Endothelial cell of umbilical vein (primary cell): ENCODE measurements around the gene TARS2. TPM values are rescaled to one million over a fixed set of nuclear protein-coding genes. Genes with fewer than 3 reads are reported as not detected.

ENCODE experiments used
- BruUV-seq: library from RNA; stranded (reverse); fragments of 400-500 nt; replicated peaks from 2 replicates; lab custom pipeline; 2021; lab: Mats Ljungman, UMichigan
- CTCF ChIA-PET: fragments of 300-600, 350-600 bp; sonication (Branson Sonifier 250); formaldehyde crosslinking; loops from one replicate; lab custom pipeline; 2021; ENCODE audit warnings: antibody characterized with exemption, inconsistent platforms; lab: Charles Lee
- POLR2A ChIA-PET: fragments of 300-600, 350-600 bp; sonication (Branson Sonifier 250); formaldehyde crosslinking; loops from one replicate; lab custom pipeline; 2021; ENCODE audit warnings: antibody characterized with exemption, inconsistent platforms; lab: Charles Lee
- DNase-seq: peaks from one replicate; pipeline ENCODE4 v3.0.0-alpha.2; 2011; ENCODE audit warnings: low read depth, low spot score
- FAIRE-seq: peaks from 2 replicates; lab custom pipeline; 2011; peaks lifted over from hg19 to GRCh38; lab: Jason Lieb, UNC
- H2AFZ ChIP-seq: 2 replicates; pipeline ENCODE4 v1.6.0; 2012; ENCODE audit warnings: low read depth, low read length, control low read depth, inconsistent platforms
- H3K27ac ChIP-seq: 2 replicates; pipeline ENCODE4 v1.5.1; 2011; ENCODE audit warnings: low read depth, mild to moderate bottlenecking, control low read depth, low read length, moderate library complexity; ENCODE audit not compliant: insufficient read depth
- H3K27me3 ChIP-seq, 2 experiments: 2 replicates each; pipeline versions ENCODE4 v1.6.0 to v1.6.1; 2011; ENCODE audit warnings: low read length in 2 of 2, mixed read lengths in 1 of 2; ENCODE audit not compliant: control insufficient read depth in 2 of 2, insufficient read depth in 2 of 2
- H3K36me3 ChIP-seq, 2 experiments: 2 replicates in 1 of 2; 3 replicates in 1 of 2; pipeline ENCODE4 v1.5.1; 2011; ENCODE audit warnings: low read length in 2 of 2, mild to moderate bottlenecking in 1 of 2, moderate library complexity in 1 of 2; ENCODE audit not compliant: control insufficient read depth in 2 of 2, insufficient read depth in 2 of 2; ENCODE audit errors: extremely low read depth in 1 of 2
- H3K4me1 ChIP-seq: 3 replicates; pipeline ENCODE4 v1.5.1; 2011; ENCODE audit warnings: mild to moderate bottlenecking, low read length; ENCODE audit not compliant: control insufficient read depth, insufficient read depth; ENCODE audit errors: extremely low read depth
- H3K4me2 ChIP-seq: 2 replicates; pipeline ENCODE4 v1.6.1; 2011; ENCODE audit warnings: low read length, control low read depth, mixed read lengths; ENCODE audit not compliant: insufficient read depth
- H3K4me3 ChIP-seq, 3 experiments: fragments of 200-600 bp in 1 of 3; sonication (generic), shearing (Covaris generic) in 1 of 3; replicated peaks in 1 of 3; 2 replicates each; pipeline ENCODE4 v1.5.1; 2011 to 2016; ENCODE audit warnings: control low read depth in 3 of 3, low read length in 3 of 3, mild to moderate bottlenecking in 2 of 3, inconsistent platforms in 1 of 3, low read depth in 1 of 3, moderate library complexity in 1 of 3; ENCODE audit not compliant: insufficient read depth in 1 of 3
- H3K79me2 ChIP-seq: 2 replicates; pipeline ENCODE4 v1.6.0; 2012; ENCODE audit warnings: low read length, inconsistent platforms; ENCODE audit not compliant: control insufficient read depth, insufficient read depth
- H3K9ac ChIP-seq: replicated peaks from 2 replicates; pipeline ENCODE3; 2011; ENCODE audit warnings: low read length, control low read depth; ENCODE audit not compliant: insufficient read depth; ENCODE audit errors: extremely low read depth
- H3K9me1 ChIP-seq: replicated peaks from 3 replicates; pipeline ENCODE4 v1.6.0; 2011; ENCODE audit warnings: mild to moderate bottlenecking, low read length; ENCODE audit not compliant: control insufficient read depth, insufficient read depth; ENCODE audit errors: extremely low read depth
- H3K9me3 ChIP-seq: replicated peaks from 2 replicates; pipeline ENCODE4 v1.5.1; 2012; ENCODE audit warnings: low read length, inconsistent platforms; ENCODE audit not compliant: control insufficient read depth, insufficient read depth
- H4K20me1 ChIP-seq: replicated peaks from 2 replicates; pipeline ENCODE3; 2011; ENCODE audit warnings: mild to moderate bottlenecking, low read length; ENCODE audit not compliant: control insufficient read depth, insufficient read depth; ENCODE audit errors: extremely low read depth
- CTCF ChIP-seq, 2 donors: IDR thresholded peaks; 1 replicate in 1 of 2; 2 replicates in 1 of 2; pipeline ENCODE4 v1.5.1; 2011; ENCODE audit warnings: low read length in 2 of 2, mild to moderate bottlenecking in 2 of 2, moderate library complexity in 2 of 2, control low read depth in 1 of 2, inconsistent platforms in 1 of 2, low read depth in 1 of 2; ENCODE audit not compliant: insufficient read depth in 1 of 2; ENCODE audit errors: extremely low read depth in 1 of 2
- EZH2 ChIP-seq: IDR thresholded peaks from 2 replicates; pipeline ENCODE4 v1.6.1; 2012; ENCODE audit warnings: borderline replicate concordance, low read depth, mild to moderate bottlenecking, moderate library complexity, low read length, inconsistent platforms; ENCODE audit not compliant: severe bottlenecking
- FOS ChIP-seq: IDR thresholded peaks from 2 replicates; pipeline ENCODE4 v1.6.1; 2011; ENCODE audit warnings: mild to moderate bottlenecking, low read length, moderate library complexity, borderline replicate concordance; ENCODE audit not compliant: insufficient read depth
- GATA2 ChIP-seq: IDR thresholded peaks from 2 replicates; pipeline ENCODE4 v1.7.0; 2011; ENCODE audit warnings: low read depth, mild to moderate bottlenecking, moderate library complexity, mixed read lengths, low read length; ENCODE audit not compliant: insufficient read length, insufficient read depth
- JUN ChIP-seq: IDR thresholded peaks from 2 replicates; pipeline ENCODE4 v1.6.1; 2011; ENCODE audit warnings: borderline replicate concordance, low read depth; ENCODE audit not compliant: insufficient read length, insufficient read depth
- MAX ChIP-seq: IDR thresholded peaks from 2 replicates; pipeline ENCODE4 v1.6.1; 2011; ENCODE audit not compliant: insufficient read depth, insufficient read length
- MYC ChIP-seq: IDR thresholded peaks from one replicate; pipeline ENCODE4 v1.6.1; 2011; ENCODE audit warnings: mild to moderate bottlenecking, low read depth, low read length
- POLR2A ChIP-seq: IDR thresholded peaks from 2 replicates; pipeline ENCODE4 v1.6.1; 2012; ENCODE audit warnings: low read depth, mild to moderate bottlenecking, control low read depth, low read length
- POLR2AphosphoS5 ChIP-seq: IDR thresholded peaks from 2 replicates; pipeline ENCODE4 v1.6.1; 2012; ENCODE audit warnings: low read depth, mild to moderate bottlenecking, control low read depth, low read length, moderate library complexity; ENCODE audit not compliant: insufficient read depth
- dilution Hi-C: fragments of 300-500 bp; cut with MboI; formaldehyde crosslinking; loops from one replicate; pipeline ENCODE4 v1.15.0; 2019; ENCODE audit warnings: low sequenced_read_pairs; ENCODE audit not compliant: extremely low pct_ligation_motif_present
- intact Hi-C: fragments of 100-400 bp; cut with micrococcal nuclease; formaldehyde crosslinking; loops from one replicate; pipeline ENCODE4 v1.10.0; 2022
- polyA plus RNA-seq, 4 experiments: library from polyadenylated mRNA; depleted of rRNA in 3 of 4; stranded (reverse) in 3 of 4; unstranded in 1 of 4; fragments of >200 nt; gene quantifications; 2 replicates each; pipeline versions ENCODE4 v1.2.1 to v1.2.3, GENCODE V29; 2011 to 2012; ENCODE audit warnings: missing spikeins in 1 of 4
- total RNA-seq: library from RNA; stranded (reverse); gene quantifications from 2 replicates; pipeline ENCODE4 v1.2.3, GENCODE V29; 2021

Gene TARS2
- total and polyA plus RNA-seq, 2 donors (not counting 3 experiments of a cell fraction or from before 2014, with no cell fraction given) = 21.5 to 22.0 TPM

- Histone ChIP-seq H3K4me1 (no peaks in the 10 kb centered on the region), H2AFZ (no peak overlapping the region), H3K4me3 (no peak overlapping the region), H3K9me3 (no peaks in the 10 kb centered on the region), H3K27ac (no peak overlapping the region), H4K20me1 (no peaks in the 10 kb centered on the region), H3K9ac (no peak overlapping the region), H3K27me3 (no peaks in the 10 kb centered on the region), H3K36me3 (no peaks in the 10 kb centered on the region), H3K4me2 (no peak overlapping the region), H3K9me1 (no peaks in the 10 kb centered on the region), H3K79me2 (no peaks in the 10 kb centered on the region)
- no peak for TF ChIP-seq POLR2AphosphoS5
- TF ChIP-seq MYC = no peak
- TF ChIP-seq POLR2A = no peak
- TF ChIP-seq CTCF (IDR thresholded peaks at IDR 0.05; ENCODE audit: extremely low read depth in 1 of 2, insufficient read depth in 1 of 2, low read depth in 1 of 2, low read length in 2 of 2) = no peak
- no peak for TF ChIP-seq GATA2
- no peak for TF ChIP-seq FOS
- no peak for TF ChIP-seq MAX
- no peak for TF ChIP-seq JUN
- no peak for TF ChIP-seq EZH2
- BruUV-seq = no TSS peak
- FAIRE-seq (no peak), DNase-seq (no peak)
- intact Hi-C loops = no loop called here
- ChIA-PET POLR2A (no interaction called here), CTCF (interaction anchor here (1.1 to 3.7 kb wide), 5 partner anchors 10 to 70 kb away, joined by 3 to 24 read pairs (median 19); partner anchors contain the start of genes ADAMTSL4 and FALEC)
- dilution Hi-C loops = no loop called here
These were observed 46.8 kb downstream of the TARS2 start for GRCh38 chr1:150534002-150534401.
